Neuron (in vitro differentiated cells): ENCODE data around the gene KANK4.

Experiments
- H2AFZ ChIP-seq: one replicate; pipeline ENCODE4 v1.6.1; 2013; ENCODE audit warnings: low read depth, mild to moderate bottlenecking, inconsistent platforms, low read length, moderate library complexity
- H3K27me3 ChIP-seq: one replicate; pipeline ENCODE4 v1.6.1; 2013; ENCODE audit warnings: low read length; ENCODE audit not compliant: insufficient read depth
- H3K36me3 ChIP-seq: one replicate; pipeline ENCODE4 v1.6.1; 2013; ENCODE audit warnings: low read length; ENCODE audit not compliant: insufficient read depth
- H3K4me1 ChIP-seq: one replicate; pipeline ENCODE4 v1.6.1; 2013; ENCODE audit warnings: low read length; ENCODE audit not compliant: insufficient read depth
- H3K4me3 ChIP-seq: 2 replicates; pipeline ENCODE4 v1.5.1; 2013; ENCODE audit warnings: mild to moderate bottlenecking, low read length, moderate library complexity
- H3K9me3 ChIP-seq: one replicate; pipeline ENCODE4 v1.6.1; 2013; ENCODE audit warnings: low read length

KANK4 gene

DNA sequence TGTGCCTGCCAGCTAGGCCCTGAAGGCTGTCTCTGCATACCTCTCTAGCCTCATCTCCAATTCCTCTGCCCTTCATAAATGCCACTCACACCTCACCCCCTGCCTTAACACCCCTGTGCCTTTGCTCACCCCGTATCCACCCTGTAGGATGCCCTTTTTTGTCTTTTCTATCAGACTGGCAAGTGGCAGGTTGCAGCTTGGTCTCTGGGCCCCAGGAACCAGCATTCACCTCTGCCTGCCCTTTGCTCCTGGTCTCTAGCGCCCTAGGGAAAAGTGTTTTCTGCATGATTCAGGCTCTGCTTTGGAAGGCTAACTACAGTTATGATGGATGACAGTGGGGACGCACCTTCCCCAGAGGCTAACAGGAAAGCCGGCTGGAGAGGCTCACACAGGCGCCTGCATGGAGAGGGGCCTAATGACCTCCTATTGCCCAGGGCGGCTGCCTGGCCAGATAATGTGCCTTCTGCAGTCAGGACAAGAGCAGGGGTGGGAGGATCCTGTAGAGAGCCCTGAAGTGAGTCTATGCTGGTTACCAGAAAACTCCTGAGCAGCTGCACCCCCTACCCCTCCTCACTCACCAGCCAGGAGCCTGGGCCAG lies 11.2 kb downstream of the KANK4 start:
- Histone ChIP-seq H2AFZ (no peak overlapping the region), H3K27me3 (peaks cover 13% of the 10 kb centered on the region)

DNA sequence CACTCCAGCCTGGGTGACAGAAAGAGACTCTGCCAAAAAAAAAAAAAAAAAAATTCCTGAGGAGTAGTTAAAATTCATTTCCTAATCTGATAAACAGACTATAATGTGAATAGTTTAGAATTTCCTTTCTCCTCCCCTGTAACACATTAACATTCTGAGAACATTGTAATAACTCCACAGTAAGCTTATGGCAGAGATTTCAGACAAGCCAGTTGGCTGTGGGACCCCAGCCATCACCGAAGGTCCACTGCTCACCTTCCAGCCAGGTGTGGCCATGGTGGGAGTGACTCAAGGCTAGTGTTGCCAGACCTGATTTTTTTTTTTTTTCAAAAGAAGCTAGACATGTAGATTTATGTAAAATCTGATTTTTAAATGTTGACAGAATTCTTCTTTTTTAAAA lies 11.8 kb downstream of the KANK4 start:
- H3K27me3 ChIP-seq = peaks cover 13% of the 10 kb centered on the region
- no peak overlapping the region for H2AFZ ChIP-seq
- H3K9me3 ChIP-seq = no peaks in the 10 kb centered on the region
- no peak overlapping the region for H3K4me3 ChIP-seq
- no peaks in the 10 kb centered on the region for H3K4me1 ChIP-seq
- H3K36me3 ChIP-seq = no peaks in the 10 kb centered on the region

More for the DNA sequence above, 11.2 kb downstream of the KANK4 start:
- Histone ChIP-seq H3K36me3 (no peaks in the 10 kb centered on the region), H3K4me1 (no peaks in the 10 kb centered on the region), H3K4me3 (no peak overlapping the region), H3K9me3 (no peaks in the 10 kb centered on the region)

DNA sequence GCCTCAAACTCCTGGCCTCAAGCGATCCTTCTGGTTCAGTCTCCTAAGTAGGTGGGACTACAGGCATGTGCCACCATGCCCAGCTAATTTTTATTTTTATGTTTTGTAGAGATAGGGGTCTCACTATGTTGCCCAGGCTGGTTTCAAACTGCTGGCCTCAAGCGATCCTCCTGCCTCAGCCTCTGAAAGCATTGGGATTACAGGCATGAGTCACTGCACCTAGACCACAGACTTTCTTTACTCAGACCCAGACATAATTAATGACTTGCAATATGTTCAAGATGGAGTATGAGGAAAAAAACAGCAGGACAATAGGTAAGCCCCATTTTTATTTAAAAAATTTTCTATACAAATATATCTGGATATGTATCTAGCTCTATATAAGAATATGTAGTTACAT lies 13.2 kb downstream of the KANK4 start:
- Histone ChIP-seq H3K9me3 (no peaks in the 10 kb centered on the region), H3K4me1 (no peaks in the 10 kb centered on the region), H3K4me3 (no peak overlapping the region), H3K27me3 (peaks cover 13% of the 10 kb centered on the region), H2AFZ (no peak overlapping the region), H3K36me3 (no peaks in the 10 kb centered on the region)

DNA sequence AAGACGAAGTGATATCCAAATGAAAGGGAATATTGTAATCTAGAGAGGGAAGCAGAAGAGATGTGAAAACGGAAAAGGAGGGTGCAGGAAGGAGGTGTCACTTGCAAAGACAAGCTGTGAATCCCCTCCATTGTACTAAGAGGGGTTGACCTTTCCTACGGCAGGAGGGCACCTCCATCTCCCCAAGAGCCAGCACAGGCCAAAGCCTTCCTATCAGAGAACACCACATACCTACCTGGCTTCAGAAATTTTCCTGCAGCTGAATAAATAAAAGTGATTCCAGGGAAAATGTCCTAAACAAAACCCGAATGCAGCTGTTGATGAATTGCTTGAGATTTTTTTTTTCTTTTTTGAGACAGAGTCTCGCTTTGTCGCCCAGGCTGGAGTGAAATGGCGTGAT lies 14.3 kb downstream of the KANK4 start:
- Histone ChIP-seq H3K4me3 (no peak overlapping the region), H2AFZ (no peak overlapping the region), H3K9me3 (no peaks in the 10 kb centered on the region), H3K27me3 (peaks cover 10% of the 10 kb centered on the region), H3K4me1 (no peaks in the 10 kb centered on the region), H3K36me3 (no peaks in the 10 kb centered on the region)

DNA sequence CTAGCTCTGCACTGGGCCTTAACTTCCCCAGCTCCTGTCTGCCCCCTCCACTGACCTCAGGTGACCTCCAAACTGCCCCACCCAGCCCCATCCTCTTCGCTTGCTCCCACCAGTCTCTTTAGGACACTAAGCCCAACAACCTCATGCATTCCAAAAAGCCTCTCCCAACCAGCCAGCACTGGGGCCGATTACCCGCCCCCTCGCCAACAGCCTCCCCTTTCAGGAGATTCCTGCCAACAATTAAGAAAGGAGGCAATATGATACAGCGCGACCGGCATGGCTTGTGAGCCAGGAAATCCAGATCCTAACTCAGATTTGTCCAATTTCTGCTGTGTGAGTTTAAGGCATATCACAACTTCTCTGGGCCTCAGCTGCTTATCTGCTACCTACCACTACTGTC lies 14.7 kb downstream of the KANK4 start:
- H3K4me1 ChIP-seq = peaks cover 3% of the 10 kb centered on the region
- peaks cover 9% of the 10 kb centered on the region for H3K27me3 ChIP-seq
- H3K9me3 ChIP-seq = no peaks in the 10 kb centered on the region
- H3K36me3 ChIP-seq = no peaks in the 10 kb centered on the region
- no peak overlapping the region for H3K4me3 ChIP-seq
- H2AFZ ChIP-seq = no peak overlapping the region

DNA sequence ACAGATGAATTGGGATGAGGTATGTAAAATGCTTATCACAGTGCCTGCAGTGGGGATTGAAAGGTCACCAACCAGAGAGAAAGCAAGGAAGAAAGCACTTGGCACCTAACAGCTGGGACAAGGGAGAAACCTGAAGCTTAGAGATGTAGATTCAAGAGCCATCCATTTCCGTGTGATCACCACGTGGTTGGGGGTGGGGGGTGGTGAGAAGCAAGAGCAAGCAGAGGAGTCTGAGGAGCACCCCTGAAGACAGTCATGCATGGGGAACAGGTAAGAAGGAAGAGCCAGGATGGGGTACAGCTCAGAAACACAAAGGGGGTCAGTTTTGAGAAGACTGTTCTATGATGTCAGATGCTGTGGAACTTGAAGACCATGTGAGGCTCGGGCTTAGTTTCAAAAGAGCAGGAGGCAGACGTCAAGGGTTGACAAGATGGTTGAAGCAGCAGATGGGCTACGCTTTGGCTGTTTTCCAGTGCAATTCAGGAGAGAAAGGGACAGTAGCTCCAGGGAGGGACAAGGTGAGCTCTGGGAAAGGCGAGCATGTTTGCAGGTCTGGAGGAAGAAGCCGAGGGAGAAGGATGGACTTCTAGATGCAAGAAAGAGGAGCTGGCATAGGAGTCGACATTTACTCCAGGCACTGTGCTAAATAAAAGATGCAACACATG lies 17.4 kb downstream of the KANK4 start:
- Histone ChIP-seq H2AFZ (no peak overlapping the region), H3K4me3 (no peak overlapping the region), H3K27me3 (no peaks in the 10 kb centered on the region), H3K36me3 (no peaks in the 10 kb centered on the region), H3K9me3 (no peaks in the 10 kb centered on the region), H3K4me1 (peaks cover 7% of the 10 kb centered on the region)

DNA sequence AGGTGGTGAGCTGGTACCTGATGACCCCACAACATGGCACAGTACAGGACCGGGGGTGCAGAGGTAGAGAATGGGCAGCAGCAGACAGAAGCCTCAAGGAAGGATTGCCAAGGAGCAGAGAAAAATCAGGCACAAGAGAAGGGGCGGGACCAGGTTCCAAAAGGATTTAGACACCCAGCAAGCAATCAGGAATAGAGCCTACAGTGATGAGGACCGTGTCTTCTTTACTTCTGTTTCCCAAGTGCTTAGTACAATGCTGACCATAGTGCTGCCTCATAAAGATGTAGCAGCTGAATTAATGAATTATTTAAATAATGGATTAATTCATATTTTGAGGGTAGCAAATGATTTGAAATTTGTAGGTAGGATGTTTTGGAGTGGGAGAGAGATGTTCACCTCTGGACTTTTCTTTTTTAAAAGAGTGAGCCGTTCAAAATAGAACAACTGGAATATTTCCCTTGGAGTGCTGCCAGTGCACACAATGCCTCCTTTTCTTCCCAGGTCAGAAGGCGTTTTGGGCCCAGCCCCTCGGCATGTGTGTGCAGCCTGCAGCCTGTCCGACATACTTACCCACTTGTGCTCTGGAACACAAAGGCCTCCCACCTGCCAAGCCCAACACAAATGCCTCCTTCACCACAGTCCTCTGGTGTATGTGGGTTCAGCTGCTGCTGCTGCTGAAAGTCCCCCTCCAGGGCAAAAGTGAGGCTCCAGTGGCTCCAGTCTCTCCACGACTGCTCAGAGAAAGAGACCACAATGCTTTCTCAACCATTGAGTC lies 19.6 kb downstream of the KANK4 start:
- no peaks in the 10 kb centered on the region for H3K36me3 ChIP-seq
- no peak overlapping the region for H2AFZ ChIP-seq
- no peak overlapping the region for H3K4me3 ChIP-seq

DNA sequence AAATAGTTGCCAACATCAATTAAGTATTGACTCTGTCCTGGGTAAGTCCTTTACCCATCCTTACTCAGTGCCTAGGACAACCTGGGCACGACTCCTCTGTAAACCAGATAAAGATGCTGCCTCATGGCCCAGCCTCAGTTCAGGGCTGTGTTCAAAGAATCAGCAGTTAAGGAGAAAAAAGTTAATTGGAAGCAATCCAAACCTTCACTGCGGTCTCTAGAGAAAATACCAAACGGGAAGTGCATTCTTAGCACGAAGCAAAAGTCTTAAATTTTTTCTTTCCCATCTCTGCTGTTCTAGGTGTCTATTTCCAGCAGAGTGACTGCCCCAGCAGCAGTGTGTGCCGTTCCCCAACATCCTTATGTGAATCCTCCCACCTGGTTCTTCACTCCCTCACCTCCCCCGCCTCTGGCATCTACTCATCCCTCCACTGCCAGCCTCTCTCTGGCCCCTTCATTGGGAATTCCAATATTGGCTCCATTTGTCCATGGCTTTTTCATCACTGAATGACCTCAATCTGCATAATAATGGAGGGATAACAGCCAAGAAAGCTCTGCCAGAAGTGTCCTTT lies 23.2 kb downstream of the KANK4 start:
- no peaks in the 10 kb centered on the region for H3K36me3 ChIP-seq
- no peaks in the 10 kb centered on the region for H3K27me3 ChIP-seq
- H3K4me3 ChIP-seq = no peak overlapping the region
- H3K4me1 ChIP-seq = peaks cover 18% of the 10 kb centered on the region
- H3K9me3 ChIP-seq = no peaks in the 10 kb centered on the region
- H2AFZ ChIP-seq = no peak overlapping the region

More for the DNA sequence above, 19.6 kb downstream of the KANK4 start:
- H3K4me1 ChIP-seq = peaks cover 18% of the 10 kb centered on the region
- H3K27me3 ChIP-seq = no peaks in the 10 kb centered on the region
- no peaks in the 10 kb centered on the region for H3K9me3 ChIP-seq

DNA sequence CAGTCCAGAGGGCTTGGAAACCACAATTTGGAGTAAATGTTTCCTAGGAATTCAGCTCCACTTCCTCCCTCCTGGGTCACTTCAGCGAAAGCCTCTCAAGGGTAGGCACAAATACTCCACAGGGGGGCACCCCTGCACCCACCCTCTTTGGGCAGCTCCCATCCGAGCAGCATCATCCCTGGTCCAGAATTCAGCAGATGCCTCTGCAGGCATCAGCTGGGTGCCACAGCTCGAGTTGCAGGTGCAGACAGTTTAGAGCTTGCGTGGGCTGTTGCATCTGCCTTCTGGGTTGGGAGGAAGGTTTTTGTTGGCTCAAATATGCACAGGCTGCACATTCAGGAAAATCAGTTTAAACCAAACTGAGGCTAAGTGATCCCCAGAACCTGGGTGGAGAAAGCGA lies 25.0 kb downstream of the KANK4 start:
- no peak overlapping the region for H2AFZ ChIP-seq
- no peaks in the 10 kb centered on the region for H3K36me3 ChIP-seq
- H3K27me3 ChIP-seq = no peaks in the 10 kb centered on the region
- peaks cover 13% of the 10 kb centered on the region for H3K4me1 ChIP-seq
- no peaks in the 10 kb centered on the region for H3K9me3 ChIP-seq
- H3K4me3 ChIP-seq = no peak overlapping the region

DNA sequence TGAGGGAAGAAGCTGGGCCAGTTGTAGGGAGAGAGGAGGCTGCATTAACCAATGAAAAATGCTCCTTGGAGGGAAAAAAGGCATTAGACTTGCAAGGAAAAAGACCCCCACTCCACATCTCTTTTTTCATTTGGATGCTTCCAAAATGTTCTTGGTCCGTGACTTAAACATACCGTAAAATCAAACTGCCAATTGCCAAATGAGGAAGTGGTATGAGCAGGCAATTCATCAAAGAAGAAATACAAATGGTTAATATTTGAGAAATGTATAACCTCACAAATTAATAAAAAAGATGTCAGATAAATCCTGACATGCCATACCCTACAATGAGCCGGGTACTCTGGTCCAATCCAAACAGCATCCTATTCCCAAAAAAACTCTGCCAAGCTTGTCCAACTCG lies 30.6 kb downstream of the KANK4 start:
- Histone ChIP-seq H2AFZ (no peak overlapping the region), H3K9me3 (no peaks in the 10 kb centered on the region), H3K36me3 (no peaks in the 10 kb centered on the region), H3K4me1 (peaks cover 32% of the 10 kb centered on the region), H3K27me3 (peaks cover 27% of the 10 kb centered on the region), H3K4me3 (no peak overlapping the region)

DNA sequence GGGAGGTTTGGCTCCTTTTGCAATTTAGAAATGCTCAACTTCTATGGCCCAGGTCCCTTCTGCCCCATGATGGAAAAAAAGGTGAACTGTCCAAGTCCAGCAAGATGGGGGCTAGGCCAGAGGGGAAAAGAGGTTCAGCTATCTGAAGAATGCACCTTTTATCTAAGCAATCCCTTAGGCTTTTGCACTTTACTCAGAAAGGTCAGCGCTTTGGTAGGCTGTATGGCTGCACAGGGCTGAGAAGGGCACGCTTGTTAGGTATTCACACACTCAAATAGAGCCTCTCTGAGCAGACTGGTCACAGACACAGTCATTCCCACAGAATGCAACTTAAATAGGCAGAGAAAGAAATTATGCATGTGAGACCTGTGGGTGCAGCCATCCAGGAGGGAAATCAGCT lies 31.0 kb downstream of the KANK4 start:
- no peak overlapping the region for H2AFZ ChIP-seq
- no peaks in the 10 kb centered on the region for H3K9me3 ChIP-seq
- peaks cover 36% of the 10 kb centered on the region for H3K4me1 ChIP-seq
- no peaks in the 10 kb centered on the region for H3K36me3 ChIP-seq
- peaks cover 27% of the 10 kb centered on the region for H3K27me3 ChIP-seq
- no peak overlapping the region for H3K4me3 ChIP-seq

DNA sequence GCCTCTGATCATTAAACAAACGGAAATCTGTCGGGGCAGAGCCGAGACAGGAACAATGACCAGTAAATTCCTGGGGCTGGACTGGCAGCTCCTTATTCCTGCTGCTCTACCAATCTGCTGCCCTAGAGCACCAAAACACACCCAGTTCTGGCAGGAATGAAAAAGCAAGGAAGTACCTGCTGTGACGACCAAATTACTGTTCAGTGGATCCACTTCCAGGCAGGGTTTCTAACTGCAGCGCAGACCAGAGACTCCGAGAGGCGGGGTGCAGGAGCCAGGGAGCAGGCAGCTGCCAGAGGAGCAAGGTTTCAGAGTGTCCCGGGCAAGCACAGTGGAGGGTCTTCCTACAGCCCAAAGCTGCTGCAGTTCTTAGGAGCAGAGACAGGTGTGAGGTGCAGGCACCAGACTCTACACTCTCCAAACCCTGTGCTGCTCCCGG lies 32.4 kb downstream of the KANK4 start:
- Histone ChIP-seq H3K27me3 (peaks cover 27% of the 10 kb centered on the region), H2AFZ (no peak overlapping the region), H3K4me1 (peaks cover 38% of the 10 kb centered on the region), H3K4me3 (no peak overlapping the region), H3K9me3 (no peaks in the 10 kb centered on the region), H3K36me3 (no peaks in the 10 kb centered on the region)
